K562 (cell line): Measurements from ENCODE around the gene IGF2. TPM values are rescaled to one million over a fixed set of nuclear protein-coding genes. Genes with fewer than 3 reads are reported as not detected.

ENCODE experiments used
- ATAC-seq: fragments of 200-7000 bp; cut with Tn5 transposase; 3 replicates; pipeline ENCODE4 v1.9.1; 2020; ENCODE audit warnings: moderate library complexity
- BruUV-seq: library from RNA; stranded (reverse); fragments of 400-500 nt; replicated peaks from 2 replicates; lab custom pipeline; 2021; lab: Mats Ljungman, UMichigan
- CTCF ChIA-PET: fragments of 300-600 bp; formaldehyde crosslinking; extraction: SDS; loops from one replicate; lab custom pipeline; 2021; ENCODE audit warnings: low intra/inter-chr PET ratio; lab: Yijun Ruan, JAX
- POLR2A ChIA-PET: fragments of 300-600, 350-650 bp; sonication (Branson Sonifier 250); formaldehyde crosslinking; extraction: SDS; loops from one replicate; lab custom pipeline; 2021; ENCODE audit warnings: antibody characterized with exemption, inconsistent platforms; lab: Yijun Ruan, JAX
- DNase-seq, 4 experiments: peaks; one replicate each; pipeline versions ENCODE4 v3.0.0 to v3.0.0-alpha.2; 2011 to 2018; ENCODE audit warnings: low spot score in 3 of 4, mixed read lengths in 3 of 4; ENCODE audit errors: extremely low read depth in 1 of 4
- FAIRE-seq: peaks from 2 replicates; lab custom pipeline; 2011; peaks lifted over from hg19 to GRCh38; lab: Jason Lieb, UNC
- H2AFZ ChIP-seq: 2 replicates; pipeline ENCODE4 v1.6.0; 2011; ENCODE audit warnings: low read depth, low read length, control low read depth, inconsistent platforms
- H3K27ac ChIP-seq: fragments of 200-600 bp; 3 replicates; pipeline ENCODE4 v1.8.0; 2011; ENCODE audit warnings: low read depth, mild to moderate bottlenecking, control low read depth, inconsistent platforms, low read length, moderate library complexity, mixed read lengths; ENCODE audit errors: extremely low read depth
- H3K27me3 ChIP-seq, 2 experiments: fragments of 300-600 bp in 1 of 2; 2 replicates in 1 of 2; 3 replicates in 1 of 2; pipeline versions ENCODE4 v1.6.0 to v1.8.0; 2011; ENCODE audit warnings: inconsistent platforms in 2 of 2, low read length in 2 of 2, mild to moderate bottlenecking in 1 of 2, mixed read lengths in 1 of 2, moderate library complexity in 1 of 2; ENCODE audit not compliant: control insufficient read depth in 2 of 2, insufficient read depth in 2 of 2
- H3K36me3 ChIP-seq: fragments of 300-600 bp; 3 replicates; pipeline ENCODE4 v1.8.0; 2011; ENCODE audit warnings: mild to moderate bottlenecking, low read length, inconsistent platforms; ENCODE audit not compliant: control insufficient read depth, insufficient read depth
- H3K4me1 ChIP-seq, 2 experiments: fragments of 200-600 bp in 1 of 2; replicated peaks in 1 of 2; 2 replicates in 1 of 2; 3 replicates in 1 of 2; pipeline versions ENCODE4 v1.5.1 to v1.8.0; 2011; ENCODE audit warnings: inconsistent platforms in 2 of 2, low read length in 2 of 2, mild to moderate bottlenecking in 1 of 2, mixed read lengths in 1 of 2, moderate library complexity in 1 of 2; ENCODE audit not compliant: control insufficient read depth in 2 of 2, insufficient read depth in 2 of 2
- H3K4me2 ChIP-seq: 2 replicates; pipeline ENCODE4 v1.6.1; 2011; ENCODE audit warnings: low read length, control low read depth, inconsistent platforms, mixed read lengths; ENCODE audit not compliant: insufficient read depth
- H3K4me3 ChIP-seq: fragments of 200-600 bp; sonication (generic), shearing (Covaris generic); 2 replicates; pipeline ENCODE4 v1.5.1; 2016; ENCODE audit warnings: control low read depth, inconsistent platforms
- H3K79me2 ChIP-seq: fragments of 200-600 bp; 3 replicates; pipeline ENCODE4 v1.8.0; 2011; ENCODE audit warnings: low read length, inconsistent platforms; ENCODE audit not compliant: control insufficient read depth, insufficient read depth
- H3K9ac ChIP-seq, 2 experiments: 2 replicates each; pipeline versions ENCODE4 v1.6.0 to v1.6.1; 2011; ENCODE audit warnings: low read depth in 2 of 2, low read length in 2 of 2, control low read depth in 1 of 2, inconsistent platforms in 1 of 2, mild to moderate bottlenecking in 1 of 2, mixed read lengths in 1 of 2; ENCODE audit not compliant: insufficient read depth in 1 of 2
- H3K9me1 ChIP-seq: one replicate; pipeline ENCODE4 v1.6.0; 2011; ENCODE audit warnings: inconsistent platforms, mild to moderate bottlenecking, low read length, moderate library complexity; ENCODE audit not compliant: control insufficient read depth, insufficient read depth
- H3K9me3 ChIP-seq: replicated peaks from 2 replicates; pipeline ENCODE4 v1.5.1; 2011; ENCODE audit warnings: low read depth, low read length, inconsistent platforms; ENCODE audit not compliant: control insufficient read depth, insufficient read depth
- H4K20me1 ChIP-seq: replicated peaks from 2 replicates; pipeline ENCODE4 v1.6.1; 2011; ENCODE audit warnings: low read length, inconsistent platforms, mixed read lengths; ENCODE audit not compliant: control insufficient read depth, insufficient read depth
- BACH1 ChIP-seq: fragments of 200-800 bp; sonication (Bioruptor generic); IDR thresholded peaks from 2 replicates; pipeline ENCODE4 v1.6.1; 2016; ENCODE audit warnings: missing genetic modification characterization, missing compliant biosample characterization
- CAMTA2 ChIP-seq: fragments of 250-450 bp; sonication (Bioruptor Pico); conservative IDR thresholded peaks from 2 replicates; pipeline ENCODE4 v1.5.1; 2022
- CTBP1 ChIP-seq: fragments of 450-650 bp; IDR thresholded peaks from 2 replicates; pipeline ENCODE4 v1.6.1; 2016; ENCODE audit warnings: borderline replicate concordance
- GABPB1 ChIP-seq: sonication (generic); formaldehyde crosslinking; IDR thresholded peaks from 2 replicates; pipeline ENCODE4 v1.8.0; 2022; ENCODE audit warnings: mild to moderate bottlenecking, missing genetic modification reagents
- GATA2 ChIP-seq: sonication (generic); formaldehyde crosslinking; IDR thresholded peaks from 2 replicates; pipeline ENCODE4 v1.4.0; 2020; ENCODE audit warnings: mild to moderate bottlenecking, missing genetic modification reagents
- GTF2B ChIP-seq: IDR thresholded peaks from 2 replicates; pipeline ENCODE4 v1.6.1; 2011; ENCODE audit not compliant: insufficient read length; ENCODE audit errors: extremely low read depth
- HNRNPUL1 ChIP-seq: fragments of 200-400 bp; formaldehyde crosslinking; IDR thresholded peaks from 2 replicates; pipeline ENCODE4 v1.6.1; 2017; ENCODE audit warnings: low read length
- JUN ChIP-seq, 2 experiments: sonication (generic) in 1 of 2; formaldehyde crosslinking in 1 of 2; IDR thresholded peaks; 2 replicates each; pipeline versions ENCODE4 v1.6.1 to v1.8.0; 2012 to 2022; ENCODE audit warnings: borderline replicate concordance in 2 of 2, mild to moderate bottlenecking in 2 of 2, improper control_type of control experiment in 1 of 2, low read depth in 1 of 2, low read length in 1 of 2, missing genetic modification reagents in 1 of 2
- MYC ChIP-seq, 2 experiments: fragments of 250-450 bp in 1 of 2; sonication (Bioruptor Pico) in 1 of 2; IDR thresholded peaks; 2 replicates each; pipeline versions ENCODE4 v1.5.1 to v1.6.1; 2012 to 2021; ENCODE audit warnings: low read depth in 2 of 2, borderline replicate concordance in 1 of 2, improper control_type of control experiment in 1 of 2, low read length in 1 of 2, mild to moderate bottlenecking in 1 of 2, moderate library complexity in 1 of 2
- PRPF4 ChIP-seq: fragments of 200-400 bp; formaldehyde crosslinking; IDR thresholded peaks from one replicate; pipeline ENCODE4 v1.6.1; 2017; ENCODE audit warnings: low read length, low read depth, mild to moderate bottlenecking; ENCODE audit not compliant: insufficient read depth, poor library complexity, severe bottlenecking
- PTRF ChIP-seq: fragments of 450-650 bp; IDR thresholded peaks from 2 replicates; pipeline ENCODE4 v1.6.1; 2016; ENCODE audit warnings: mild to moderate bottlenecking, missing genetic modification characterization, missing compliant biosample characterization
- PURB ChIP-seq: sonication (generic); formaldehyde crosslinking; IDR thresholded peaks from 2 replicates; pipeline ENCODE4 v1.9.0; 2021; ENCODE audit warnings: low read depth, mild to moderate bottlenecking, missing genetic modification reagents
- SMAD4 ChIP-seq: fragments of 250-450 bp; sonication (Bioruptor Pico); conservative IDR thresholded peaks from 2 replicates; pipeline ENCODE4 v1.8.0; 2021; ENCODE audit warnings: inconsistent platforms, mild to moderate bottlenecking, moderate library complexity
- SNIP1 ChIP-seq: fragments of 450-650 bp; IDR thresholded peaks from 2 replicates; pipeline ENCODE4 v1.7.1; 2017; ENCODE audit warnings: low read depth, mild to moderate bottlenecking
- TAF1 ChIP-seq: IDR thresholded peaks from 2 replicates; pipeline ENCODE4 v1.6.1; 2011; ENCODE audit warnings: mild to moderate bottlenecking, low read length, moderate library complexity; ENCODE audit not compliant: insufficient read depth, control insufficient read depth, severe bottlenecking; ENCODE audit errors: extremely low read depth
- TFAP4 ChIP-seq: sonication (generic); formaldehyde crosslinking; IDR thresholded peaks from 2 replicates; pipeline ENCODE4 v1.8.0; 2022; ENCODE audit warnings: missing genetic modification reagents, mild to moderate bottlenecking, moderate library complexity, borderline replicate concordance
- ZNF274 ChIP-seq: IDR thresholded peaks from 2 replicates; pipeline ENCODE4 v1.6.1; 2011; ENCODE audit warnings: low read depth, mild to moderate bottlenecking, low read length, moderate library complexity, borderline replicate concordance
- ZNF324 ChIP-seq: fragments of 250-450 bp; sonication (Bioruptor Pico); IDR thresholded peaks from 2 replicates; pipeline ENCODE4 v1.4.0; 2020; ENCODE audit warnings: mild to moderate bottlenecking
- WGBS: fragments of 100-300 bp; shearing (Covaris generic); methylation state at CpG from one replicate; pipeline ENCODE4 v1.1.6; 2016; ENCODE audit warnings: low coverage, mixed read lengths; ENCODE audit not compliant: insufficient coverage; ENCODE audit errors: missing lambda C conversion rate; 5-methylcytosine and 5-hydroxymethylcytosine counted together
- in situ Hi-C: fragments of 300-500 bp; cut with MboI; formaldehyde crosslinking; loops from 4 replicates; pipeline ENCODE4 v1.15.0; 2018; ENCODE audit warnings: inconsistent platforms, mixed read lengths
- intact Hi-C: fragments of 100-400 bp; cut with micrococcal nuclease; formaldehyde crosslinking; loops from 2 replicates; pipeline ENCODE4 v1.14.2; 2022
- polyA plus RNA-seq, 8 experiments: library from polyadenylated mRNA; depleted of rRNA in 4 of 8; stranded (reverse) in 5 of 8; unstranded in 3 of 8; fragments of >200 nt; fragmentation: Nextera tagmentation in 2 of 8; fragmentation: Illumina TruSeq in 1 of 8; extraction: Ambion mirVana in 2 of 8; extraction: Trizol in 1 of 8; gene quantifications; 2 replicates each; pipeline versions ENCODE4 v1.2.1 to v1.2.3, GENCODE V29; 2011 to 2014; ENCODE audit warnings: inconsistent platforms in 1 of 8, missing spikeins in 1 of 8
- total RNA-seq, 7 experiments: library from RNA; depleted of rRNA in 6 of 7; stranded (reverse); fragments of >200 nt in 6 of 7; fragmentation: Illumina TruSeq in 2 of 7; extraction: Trizol in 2 of 7; gene quantifications; 2 replicates each; pipeline versions ENCODE4 v1.2.1 to v1.2.3, GENCODE V29; 2011 to 2021; ENCODE audit warnings: low replicate concordance in 1 of 7

IGF2 gene
- total and polyA plus RNA-seq, 9 of the 15 experiments (the other 6 are each of a cell fraction or from before 2014, with no cell fraction given), result 0.16 TPM; not detected in 8

- Histone ChIP-seq H3K27ac (no peak overlapping the region), H3K79me2 (no peaks in the 10 kb centered on the region), H4K20me1 (peaks cover 24% of the 10 kb centered on the region), H3K27me3 (peaks cover 4 to 51% of the 10 kb centered on the region in 2 experiments; a peak in 3 of 5 replicates), H3K9me3 (no peaks in the 10 kb centered on the region), H3K4me1 (peaks cover 0 to 22% of the 10 kb centered on the region in 2 experiments; a peak in 2 of 5 replicates), H2AFZ (no peak overlapping the region), H3K4me2 (no peak overlapping the region), H3K36me3 (no peaks in the 10 kb centered on the region), H3K4me3 (no peak overlapping the region), H3K9ac (no peak overlapping the region), H3K9me1 (no peaks in the 10 kb centered on the region)
- ATAC-seq (no peak), FAIRE-seq (no peak), DNase-seq (no peak)
- in situ Hi-C loops, result no loop called here
- TF ChIP-seq PURB (CRISPR knock-in tag), result no peak
- TF ChIP-seq PRPF4, result no peak
- TF ChIP-seq PTRF (tag), result no peak
- no peak for TF ChIP-seq TFAP4 (CRISPR knock-in tag)
- no peak for TF ChIP-seq GABPB1
- no peak for TF ChIP-seq GATA2 (CRISPR knock-in tag)
- no peak for TF ChIP-seq GTF2B
- TF ChIP-seq MYC (IDR thresholded peaks at IDR 0.05; ENCODE audit: low read depth, low read length), result no peak
- TF ChIP-seq MYC (CRISPR knock-in tag; IDR thresholded peaks at IDR 0.05; ENCODE audit: borderline replicate concordance, low read depth), result no peak
- no peak for TF ChIP-seq HNRNPUL1
- no peak for TF ChIP-seq SMAD4 (CRISPR knock-in tag)
- TF ChIP-seq JUN (IDR thresholded peaks at IDR 0.05; ENCODE audit: borderline replicate concordance, low read depth, low read length), result no peak
- TF ChIP-seq JUN (CRISPR knock-in tag; IDR thresholded peaks at IDR 0.05; ENCODE audit: borderline replicate concordance), result no peak
- no peak for TF ChIP-seq ZNF274
- no peak for TF ChIP-seq CTBP1
- no peak for TF ChIP-seq BACH1 (tag)
- TF ChIP-seq ZNF324 (CRISPR knock-in tag), result no peak
- no peak for TF ChIP-seq SNIP1
- TF ChIP-seq CAMTA2, result no peak
- TF ChIP-seq TAF1, result no peak
- POLR2A ChIA-PET, result no interaction called here
- WGBS, result 0% methylated on average over 9 of the region's 9 CpGs
- BruUV-seq, result no TSS peak
- intact Hi-C loops, result no loop called here
- CTCF ChIA-PET, result no interaction called here
Observed at GRCh38 chr11:2092464-2092910, 46.7 kb downstream of the IGF2 start.
